K562 (cell line): ENCODE measurements around the gene RNF128. TPM values are rescaled to one million over a fixed set of nuclear protein-coding genes. Genes with fewer than 3 reads are reported as not detected.

Experiments
- ATAC-seq: fragments of 200-7000 bp; cut with Tn5 transposase; 3 replicates; pipeline ENCODE4 v1.9.1; 2020; ENCODE audit warnings: moderate library complexity
- BruUV-seq: library from RNA; stranded (reverse); fragments of 400-500 nt; replicated peaks from 2 replicates; lab custom pipeline; 2021; lab: Mats Ljungman, UMichigan
- CTCF ChIA-PET: fragments of 300-600 bp; formaldehyde crosslinking; extraction: SDS; loops from one replicate; lab custom pipeline; 2021; ENCODE audit warnings: low intra/inter-chr PET ratio; lab: Yijun Ruan, JAX
- POLR2A ChIA-PET: fragments of 300-600, 350-650 bp; sonication (Branson Sonifier 250); formaldehyde crosslinking; extraction: SDS; loops from one replicate; lab custom pipeline; 2021; ENCODE audit warnings: antibody characterized with exemption, inconsistent platforms; lab: Yijun Ruan, JAX
- DNase-seq, 4 experiments: peaks; one replicate each; pipeline versions ENCODE4 v3.0.0 to v3.0.0-alpha.2; 2011 to 2018; ENCODE audit warnings: low spot score in 3 of 4, mixed read lengths in 3 of 4; ENCODE audit errors: extremely low read depth in 1 of 4
- FAIRE-seq: peaks from 2 replicates; lab custom pipeline; 2011; peaks lifted over from hg19 to GRCh38; lab: Jason Lieb, UNC
- H2AFZ ChIP-seq: 2 replicates; pipeline ENCODE4 v1.6.0; 2011; ENCODE audit warnings: low read depth, low read length, control low read depth, inconsistent platforms
- H3K27ac ChIP-seq: fragments of 200-600 bp; 3 replicates; pipeline ENCODE4 v1.8.0; 2011; ENCODE audit warnings: low read depth, mild to moderate bottlenecking, control low read depth, inconsistent platforms, low read length, moderate library complexity, mixed read lengths; ENCODE audit errors: extremely low read depth
- H3K27me3 ChIP-seq, 2 experiments: fragments of 300-600 bp in 1 of 2; 2 replicates in 1 of 2; 3 replicates in 1 of 2; pipeline versions ENCODE4 v1.6.0 to v1.8.0; 2011; ENCODE audit warnings: inconsistent platforms in 2 of 2, low read length in 2 of 2, mild to moderate bottlenecking in 1 of 2, mixed read lengths in 1 of 2, moderate library complexity in 1 of 2; ENCODE audit not compliant: control insufficient read depth in 2 of 2, insufficient read depth in 2 of 2
- H3K36me3 ChIP-seq: fragments of 300-600 bp; 3 replicates; pipeline ENCODE4 v1.8.0; 2011; ENCODE audit warnings: mild to moderate bottlenecking, low read length, inconsistent platforms; ENCODE audit not compliant: control insufficient read depth, insufficient read depth
- H3K4me1 ChIP-seq, 2 experiments: fragments of 200-600 bp in 1 of 2; replicated peaks in 1 of 2; 2 replicates in 1 of 2; 3 replicates in 1 of 2; pipeline versions ENCODE4 v1.5.1 to v1.8.0; 2011; ENCODE audit warnings: inconsistent platforms in 2 of 2, low read length in 2 of 2, mild to moderate bottlenecking in 1 of 2, mixed read lengths in 1 of 2, moderate library complexity in 1 of 2; ENCODE audit not compliant: control insufficient read depth in 2 of 2, insufficient read depth in 2 of 2
- H3K4me2 ChIP-seq: 2 replicates; pipeline ENCODE4 v1.6.1; 2011; ENCODE audit warnings: low read length, control low read depth, inconsistent platforms, mixed read lengths; ENCODE audit not compliant: insufficient read depth
- H3K4me3 ChIP-seq: fragments of 200-600 bp; sonication (generic), shearing (Covaris generic); 2 replicates; pipeline ENCODE4 v1.5.1; 2016; ENCODE audit warnings: control low read depth, inconsistent platforms
- H3K79me2 ChIP-seq: fragments of 200-600 bp; 3 replicates; pipeline ENCODE4 v1.8.0; 2011; ENCODE audit warnings: low read length, inconsistent platforms; ENCODE audit not compliant: control insufficient read depth, insufficient read depth
- H3K9ac ChIP-seq, 2 experiments: 2 replicates each; pipeline versions ENCODE4 v1.6.0 to v1.6.1; 2011; ENCODE audit warnings: low read depth in 2 of 2, low read length in 2 of 2, control low read depth in 1 of 2, inconsistent platforms in 1 of 2, mild to moderate bottlenecking in 1 of 2, mixed read lengths in 1 of 2; ENCODE audit not compliant: insufficient read depth in 1 of 2
- H3K9me1 ChIP-seq: one replicate; pipeline ENCODE4 v1.6.0; 2011; ENCODE audit warnings: inconsistent platforms, mild to moderate bottlenecking, low read length, moderate library complexity; ENCODE audit not compliant: control insufficient read depth, insufficient read depth
- H3K9me3 ChIP-seq: replicated peaks from 2 replicates; pipeline ENCODE4 v1.5.1; 2011; ENCODE audit warnings: low read depth, low read length, inconsistent platforms; ENCODE audit not compliant: control insufficient read depth, insufficient read depth
- H4K20me1 ChIP-seq: replicated peaks from 2 replicates; pipeline ENCODE4 v1.6.1; 2011; ENCODE audit warnings: low read length, inconsistent platforms, mixed read lengths; ENCODE audit not compliant: control insufficient read depth, insufficient read depth
- CEBPB ChIP-seq: fragments of 450-650 bp; IDR thresholded peaks from 2 replicates; pipeline ENCODE4 v1.6.1; 2016; ENCODE audit warnings: missing genetic modification characterization, missing compliant biosample characterization
- CREM ChIP-seq: IDR thresholded peaks from 2 replicates; pipeline ENCODE4 v1.6.1; 2014; ENCODE audit warnings: antibody characterized with exemption, low read depth
- EZH2 ChIP-seq: IDR thresholded peaks from 2 replicates; pipeline ENCODE4 v1.6.1; 2012; ENCODE audit warnings: low read depth, mild to moderate bottlenecking, inconsistent platforms, low read length, borderline replicate concordance
- MEF2D ChIP-seq: conservative IDR thresholded peaks from 2 replicates; pipeline ENCODE4 v1.6.1; 2016; ENCODE audit warnings: low read depth, missing genetic modification characterization, missing compliant biosample characterization
- NFATC3 ChIP-seq: fragments of 450-650 bp; IDR thresholded peaks from 2 replicates; pipeline ENCODE4 v1.6.1; 2017; ENCODE audit warnings: mild to moderate bottlenecking
- STAT6 ChIP-seq: sonication (generic); formaldehyde crosslinking; IDR thresholded peaks from 2 replicates; pipeline ENCODE4 v1.8.1; 2023; ENCODE audit warnings: mild to moderate bottlenecking, missing genetic modification reagents
- SUPT5H ChIP-seq: fragments of 450-650 bp; IDR thresholded peaks from 2 replicates; pipeline ENCODE4 v1.6.1; 2016
- TEAD2 ChIP-seq: fragments of 450-650 bp; IDR thresholded peaks from 2 replicates; pipeline ENCODE4 v1.6.1; 2016; ENCODE audit warnings: missing genetic modification characterization, control low read depth, missing compliant biosample characterization
- TRIM25 ChIP-seq: fragments of 450-650 bp; IDR thresholded peaks from 2 replicates; pipeline ENCODE4 v1.7.0; 2016; ENCODE audit warnings: borderline replicate concordance
- ZFX ChIP-seq: sonication (generic); formaldehyde crosslinking; IDR thresholded peaks from 2 replicates; pipeline ENCODE4 v1.8.0; 2022; ENCODE audit warnings: mild to moderate bottlenecking, missing genetic modification reagents, moderate library complexity
- in situ Hi-C: fragments of 300-500 bp; cut with MboI; formaldehyde crosslinking; loops from 4 replicates; pipeline ENCODE4 v1.15.0; 2018; ENCODE audit warnings: inconsistent platforms, mixed read lengths
- intact Hi-C: fragments of 100-400 bp; cut with micrococcal nuclease; formaldehyde crosslinking; loops from 2 replicates; pipeline ENCODE4 v1.14.2; 2022
- polyA plus RNA-seq, 8 experiments: library from polyadenylated mRNA; depleted of rRNA in 4 of 8; stranded (reverse) in 5 of 8; unstranded in 3 of 8; fragments of >200 nt; fragmentation: Nextera tagmentation in 2 of 8; fragmentation: Illumina TruSeq in 1 of 8; extraction: Ambion mirVana in 2 of 8; extraction: Trizol in 1 of 8; gene quantifications; 2 replicates each; pipeline versions ENCODE4 v1.2.1 to v1.2.3, GENCODE V29; 2011 to 2014; ENCODE audit warnings: inconsistent platforms in 1 of 8, missing spikeins in 1 of 8
- total RNA-seq, 7 experiments: library from RNA; depleted of rRNA in 6 of 7; stranded (reverse); fragments of >200 nt in 6 of 7; fragmentation: Illumina TruSeq in 2 of 7; extraction: Trizol in 2 of 7; gene quantifications; 2 replicates each; pipeline versions ENCODE4 v1.2.1 to v1.2.3, GENCODE V29; 2011 to 2021; ENCODE audit warnings: low replicate concordance in 1 of 7

Gene RNF128
- total and polyA plus RNA-seq, 9 of the 15 experiments (the other 6 are each of a cell fraction or from before 2014, with no cell fraction given) = 0.07 TPM; not detected in 8

- no peak overlapping the region for H3K4me3 ChIP-seq
- ATAC-seq (no peak), DNase-seq (no peak), FAIRE-seq (no peak)
- intact Hi-C loops = no loop called here
- in situ Hi-C loops = no loop called here
- no peak overlapping the region for H3K9ac ChIP-seq
- no peak overlapping the region for H2AFZ ChIP-seq
- ChIA-PET CTCF (no interaction called here), POLR2A (no interaction called here)
- no peak overlapping the region for H3K27ac ChIP-seq
- H3K36me3 ChIP-seq = no peaks in the 10 kb centered on the region
- H3K9me1 ChIP-seq = no peaks in the 10 kb centered on the region
- BruUV-seq = no TSS peak
- no peaks in the 10 kb centered on the region for H3K79me2 ChIP-seq
- H3K4me2 ChIP-seq = no peak overlapping the region
- no peaks in the 10 kb centered on the region for H3K27me3 ChIP-seq
- H3K4me1 ChIP-seq = no peaks in the 10 kb centered on the region
- H4K20me1 ChIP-seq = no peaks in the 10 kb centered on the region
- no peaks in the 10 kb centered on the region for H3K9me3 ChIP-seq
- TF ChIP-seq ZFX (CRISPR knock-in tag) = no peak
- no peak for TF ChIP-seq SUPT5H
- TF ChIP-seq TEAD2 (tag) = no peak
- TF ChIP-seq EZH2 = no peak
- TF ChIP-seq MEF2D (tag) = no peak
- no peak for TF ChIP-seq CREM
- no peak for TF ChIP-seq TRIM25
- TF ChIP-seq STAT6 (CRISPR knock-in tag) = no peak
- TF ChIP-seq CEBPB (tag) = no peak
- TF ChIP-seq NFATC3 = no peak
Measured at GRCh38 chrX:106710771-106711170, 15.7 kb upstream of the RNF128 start.
